Body of pancreas (tissue), 4 donors: ENCODE results near the gene TACC2. TPM values are rescaled to one million over a fixed set of nuclear protein-coding genes. Genes with fewer than 3 reads are reported as not detected.

Source experiments
- ATAC-seq: fragments of 150-250 bp; one replicate; pipeline ENCODE4 v1.9.1; 2016
- DNase-seq, 4 donors: peaks; one replicate each; pipeline ENCODE4 v3.0.0-alpha.2; 2019
- H3K27ac ChIP-seq, 4 donors: fragments of 200-600 bp; sonication (generic); 1 replicate in 3 of 4; 2 replicates in 1 of 4; pipeline versions ENCODE4 v1.5.1 to v1.6.1; 2016 to 2019; ENCODE audit warnings: mild to moderate bottlenecking in 1 of 4, mixed read lengths in 1 of 4, moderate library complexity in 1 of 4
- H3K27me3 ChIP-seq, 2 donors: fragments of 200-600 bp; sonication (generic); one replicate each; pipeline ENCODE4 v1.6.0; 2016; ENCODE audit warnings: mild to moderate bottlenecking in 1 of 2
- H3K36me3 ChIP-seq, 2 donors: fragments of 200-600 bp; sonication (generic); replicated peaks in 1 of 2; 2 replicates each; pipeline ENCODE4 v1.5.1; 2016; ENCODE audit warnings: low read depth in 2 of 2; ENCODE audit not compliant: insufficient read depth in 1 of 2
- H3K4me1 ChIP-seq: fragments of 200-600 bp; sonication (generic); one replicate; pipeline ENCODE4 v1.6.0; 2016
- H3K4me3 ChIP-seq, 2 donors: fragments of 200-600 bp; sonication (generic); 1 replicate in 1 of 2; 2 replicates in 1 of 2; pipeline ENCODE4 v1.5.1; 2016 to 2019
- H3K9me3 ChIP-seq, 3 donors: fragments of 200-600 bp; sonication (generic); 1 replicate in 2 of 3; 2 replicates in 1 of 3; pipeline ENCODE4 v1.5.1; 2016
- POLR2A ChIP-seq, 3 donors: fragments of 450-650 bp; IDR thresholded peaks; one replicate each; pipeline ENCODE4 v1.6.1; 2016; ENCODE audit warnings: antibody characterized with exemption in 3 of 3, mild to moderate bottlenecking in 2 of 3
- WGBS, 2 donors: methylation state at CpG; one replicate each; pipeline ENCODE4 v1.1.5; 2017; 5-methylcytosine and 5-hydroxymethylcytosine counted together
- intact Hi-C: fragments of 100-400 bp; cut with DNase I; formaldehyde crosslinking; loops from one replicate; pipeline ENCODE4 v1.15.1; 2023
- total RNA-seq, 2 donors: library from RNA; depleted of rRNA; stranded (reverse); fragments of >200 nt; gene quantifications; one replicate each; pipeline ENCODE4 v1.1.0, GENCODE V29; 2016
- TF ChIP-seq, protein P1 (sequence below), 7 experiments: fragments of 450-650 bp in 4 of 7; fragments of 200-600 bp in 3 of 7; sonication (generic) in 3 of 7; IDR thresholded peaks; one replicate each; pipeline ENCODE4 v1.5.1; 2016 to 2019; ENCODE audit warnings: antibody characterized with exemption in 7 of 7

Gene TACC2
- total RNA-seq, 2 donors from 2014 or later = 29.0 to 38.7 TPM

- intact Hi-C loops = no loop called here
- Histone ChIP-seq H3K4me1 (peaks cover 28% of the 10 kb centered on the region), H3K36me3 (no peaks in the 10 kb centered on the region), H3K9me3 (no peaks in the 10 kb centered on the region), H3K4me3 (no peak overlapping the region), H3K27ac (no peak overlapping the region), H3K27me3 (no peaks in the 10 kb centered on the region)
- DNase-seq (no peak), ATAC-seq (no peak)
- TF ChIP-seq, protein P1, sequence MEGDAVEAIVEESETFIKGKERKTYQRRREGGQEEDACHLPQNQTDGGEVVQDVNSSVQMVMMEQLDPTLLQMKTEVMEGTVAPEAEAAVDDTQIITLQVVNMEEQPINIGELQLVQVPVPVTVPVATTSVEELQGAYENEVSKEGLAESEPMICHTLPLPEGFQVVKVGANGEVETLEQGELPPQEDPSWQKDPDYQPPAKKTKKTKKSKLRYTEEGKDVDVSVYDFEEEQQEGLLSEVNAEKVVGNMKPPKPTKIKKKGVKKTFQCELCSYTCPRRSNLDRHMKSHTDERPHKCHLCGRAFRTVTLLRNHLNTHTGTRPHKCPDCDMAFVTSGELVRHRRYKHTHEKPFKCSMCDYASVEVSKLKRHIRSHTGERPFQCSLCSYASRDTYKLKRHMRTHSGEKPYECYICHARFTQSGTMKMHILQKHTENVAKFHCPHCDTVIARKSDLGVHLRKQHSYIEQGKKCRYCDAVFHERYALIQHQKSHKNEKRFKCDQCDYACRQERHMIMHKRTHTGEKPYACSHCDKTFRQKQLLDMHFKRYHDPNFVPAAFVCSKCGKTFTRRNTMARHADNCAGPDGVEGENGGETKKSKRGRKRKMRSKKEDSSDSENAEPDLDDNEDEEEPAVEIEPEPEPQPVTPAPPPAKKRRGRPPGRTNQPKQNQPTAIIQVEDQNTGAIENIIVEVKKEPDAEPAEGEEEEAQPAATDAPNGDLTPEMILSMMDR (IDR thresholded peaks at IDR 0.05) = no peak
- TF ChIP-seq POLR2A (IDR thresholded peaks at IDR 0.05) = no peak
- 51 to 54% methylated on average over 6 of the region's 6 CpGs for WGBS, 2 donors
Observed at GRCh38 chr10:121998462-121998861, 9.5 kb downstream of the TACC2 start.

DNA sequence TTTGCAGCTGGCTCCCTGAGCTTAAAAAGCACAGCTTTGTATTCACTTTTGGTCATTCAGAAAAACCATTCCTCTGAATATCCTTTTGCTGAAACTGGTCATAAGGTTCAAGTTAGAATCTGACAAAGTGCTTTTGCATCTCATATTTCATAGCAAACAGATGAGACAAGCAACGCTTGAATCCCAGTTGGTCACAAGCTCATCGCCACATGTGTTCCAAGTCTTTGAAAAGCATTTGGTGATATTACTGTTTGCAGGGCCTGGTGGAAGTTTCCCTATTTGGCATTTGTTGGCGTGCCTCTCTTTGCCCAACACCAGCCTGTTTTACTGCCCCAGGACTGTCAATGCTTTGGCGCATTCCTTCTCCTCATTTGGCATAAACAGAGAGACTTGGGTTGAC, 10.3 kb downstream of the TACC2 start:
- DNase-seq (no peak), ATAC-seq (no peak)
- Histone ChIP-seq H3K27ac (no peak overlapping the region), H3K9me3 (no peaks in the 10 kb centered on the region), H3K36me3 (no peaks in the 10 kb centered on the region), H3K4me3 (no peak overlapping the region), H3K27me3 (no peaks in the 10 kb centered on the region), H3K4me1 (peaks cover 19% of the 10 kb centered on the region)
- 95 to 97% methylated on average over 3 to 4 of the region's 4 CpGs for WGBS, 2 donors
- TF ChIP-seq, protein P1 (IDR thresholded peaks at IDR 0.05) = no peak
- no peak for TF ChIP-seq POLR2A (IDR thresholded peaks at IDR 0.05)
- intact Hi-C loops = no loop called here

GRCh38 chr10:122001698-122002097, 12.7 kb downstream of the TACC2 start:
- H3K4me3 ChIP-seq = no peak overlapping the region
- no peak overlapping the region for H3K27ac ChIP-seq
- H3K36me3 ChIP-seq = no peaks in the 10 kb centered on the region
- intact Hi-C loops = no loop called here
- no peak for DNase-seq
- ATAC-seq = no peak
- no peak for TF ChIP-seq POLR2A (IDR thresholded peaks at IDR 0.05)
- TF ChIP-seq, protein P1 (IDR thresholded peaks at IDR 0.05) = no peak
- no peaks in the 10 kb centered on the region for H3K9me3 ChIP-seq
- H3K4me1 ChIP-seq = no peaks in the 10 kb centered on the region
- no peaks in the 10 kb centered on the region for H3K27me3 ChIP-seq
- WGBS, 2 donors = 74 to 87% methylated on average over 1 of the region's 1 CpG

GRCh38 chr10:122007415-122007814, 18.5 kb downstream of the TACC2 start:
- no peak for ATAC-seq

More at GRCh38 chr10:122007415-122007814, 18.5 kb downstream of the TACC2 start:
- intact Hi-C loops = no loop called here
- Histone ChIP-seq H3K27me3 (no peaks in the 10 kb centered on the region), H3K9me3 (no peaks in the 10 kb centered on the region), H3K4me3 (no peak overlapping the region), H3K4me1 (no peaks in the 10 kb centered on the region), H3K27ac (no peak overlapping the region), H3K36me3 (no peaks in the 10 kb centered on the region)
- WGBS, 2 donors = 39 to 65% methylated on average over 3 of the region's 3 CpGs
- DNase-seq = no peak
- TF ChIP-seq, protein P1 (IDR thresholded peaks at IDR 0.05) = no peak
- no peak for TF ChIP-seq POLR2A (IDR thresholded peaks at IDR 0.05)
